T-helper 2 cell treated with Interferon-gamma antibody and Interleukin-4, amounts not matched to agents 5 μg/mL and 100 μg/mL, for 36 hours (primary cell): ENCODE results near the gene PTGER3.

Experiments used
- DNase-seq: peaks from one replicate; pipeline ENCODE4 v3.0.0; 2021; ENCODE audit warnings: low spot score
- H3K27ac Mint-ChIP-seq: one replicate; pipeline ENCODE4 v1.8.0; 2021; ENCODE audit warnings: mild to moderate bottlenecking, mixed read lengths
- H3K27me3 Mint-ChIP-seq: one replicate; pipeline ENCODE4 v1.8.0; 2021; ENCODE audit warnings: low read depth, mixed read lengths
- H3K36me3 Mint-ChIP-seq: one replicate; pipeline ENCODE4 v1.8.0; 2021; ENCODE audit warnings: low read depth, mixed read lengths
- H3K4me1 Mint-ChIP-seq: one replicate; pipeline ENCODE4 v1.8.0; 2021; ENCODE audit warnings: low read depth, mixed read lengths
- H3K4me3 Mint-ChIP-seq: one replicate; pipeline ENCODE4 v1.8.0; 2022; ENCODE audit warnings: mild to moderate bottlenecking, moderate library complexity, mixed read lengths
- H3K9me3 Mint-ChIP-seq: one replicate; pipeline ENCODE4 v1.8.0; 2021; ENCODE audit warnings: mixed read lengths

Gene PTGER3

GRCh38 chr1:70934194-70934961 is 113.2 kb downstream of the PTGER3 start:
- H3K36me3 Mint-ChIP-seq = no peaks in the 10 kb centered on the region
- DNase-seq = no peak

GRCh38 chr1:70930062-70930461 is 117.6 kb downstream of the PTGER3 start:
- H3K4me3 Mint-ChIP-seq = peak overlapping the region; percentile 57
- H3K36me3 Mint-ChIP-seq = no peaks in the 10 kb centered on the region
- peaks cover 18% of the 10 kb centered on the region for H3K4me1 Mint-ChIP-seq
- peak overlapping the region; percentile 38 for H3K27ac Mint-ChIP-seq
- H3K27me3 Mint-ChIP-seq = peaks cover 9% of the 10 kb centered on the region
- peaks cover 17% of the 10 kb centered on the region for H3K9me3 Mint-ChIP-seq
- peak; percentile 8 for DNase-seq

More at GRCh38 chr1:70934194-70934961, 113.2 kb downstream of the PTGER3 start:
- H3K27ac Mint-ChIP-seq = no peak overlapping the region
- peaks cover 8% of the 10 kb centered on the region for H3K9me3 Mint-ChIP-seq
- H3K4me3 Mint-ChIP-seq = no peak overlapping the region
- H3K4me1 Mint-ChIP-seq = peaks cover 10% of the 10 kb centered on the region
- peaks cover 11% of the 10 kb centered on the region for H3K27me3 Mint-ChIP-seq

GRCh38 chr1:70922196-70922595 is 125.4 kb downstream of the PTGER3 start:
- no peak overlapping the region for H3K4me3 Mint-ChIP-seq
- no peaks in the 10 kb centered on the region for H3K27me3 Mint-ChIP-seq
- H3K4me1 Mint-ChIP-seq = no peaks in the 10 kb centered on the region
- peaks cover 1% of the 10 kb centered on the region for H3K36me3 Mint-ChIP-seq
- peaks cover 39% of the 10 kb centered on the region for H3K9me3 Mint-ChIP-seq
- H3K27ac Mint-ChIP-seq = no peak overlapping the region
- DNase-seq = no peak
